22Rv1 (cell line): ENCODE results near the gene AGXT.

Source experiments
- ZFX ChIP-seq: fragments of 450-650 bp; IDR thresholded peaks from 2 replicates; pipeline ENCODE4 v1.6.1; 2017; ENCODE audit warnings: antibody characterized with exemption, borderline replicate concordance
- TF ChIP-seq, protein P1 (sequence below): fragments of 450-650 bp; IDR thresholded peaks from 2 replicates; pipeline ENCODE4 v1.5.1; 2017; ENCODE audit warnings: mild to moderate bottlenecking

DNA sequence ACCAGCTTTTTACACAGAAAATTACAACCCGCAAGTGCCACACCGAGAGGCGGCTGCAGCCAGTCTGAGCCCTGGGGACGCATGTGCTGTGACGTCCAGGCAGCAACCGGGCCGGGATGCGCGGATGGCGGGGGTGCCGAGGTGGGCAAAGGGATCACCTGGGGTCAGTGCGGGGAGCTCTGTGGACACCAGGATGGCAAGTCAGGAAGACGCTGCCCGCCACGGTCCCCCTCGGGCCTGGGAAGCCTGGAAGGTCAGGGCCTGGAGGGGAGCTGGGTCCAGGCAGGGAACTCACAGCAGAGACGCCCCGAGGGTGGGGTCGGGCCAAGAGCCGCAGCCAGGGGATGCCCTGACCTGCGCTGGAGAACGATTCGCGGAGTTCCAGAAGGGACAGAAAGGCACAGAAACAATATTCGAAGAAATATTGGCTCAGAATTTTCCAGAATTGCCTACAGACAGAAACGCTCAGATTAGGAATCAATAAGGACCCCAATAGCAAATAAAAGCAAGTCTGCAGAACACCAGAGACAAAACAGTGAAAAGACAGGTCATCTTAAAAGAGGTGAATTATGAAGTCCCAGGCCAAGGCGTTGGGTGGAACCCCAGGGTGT is 36.9 kb upstream of the AGXT start:
- TF ChIP-seq, protein P1, sequence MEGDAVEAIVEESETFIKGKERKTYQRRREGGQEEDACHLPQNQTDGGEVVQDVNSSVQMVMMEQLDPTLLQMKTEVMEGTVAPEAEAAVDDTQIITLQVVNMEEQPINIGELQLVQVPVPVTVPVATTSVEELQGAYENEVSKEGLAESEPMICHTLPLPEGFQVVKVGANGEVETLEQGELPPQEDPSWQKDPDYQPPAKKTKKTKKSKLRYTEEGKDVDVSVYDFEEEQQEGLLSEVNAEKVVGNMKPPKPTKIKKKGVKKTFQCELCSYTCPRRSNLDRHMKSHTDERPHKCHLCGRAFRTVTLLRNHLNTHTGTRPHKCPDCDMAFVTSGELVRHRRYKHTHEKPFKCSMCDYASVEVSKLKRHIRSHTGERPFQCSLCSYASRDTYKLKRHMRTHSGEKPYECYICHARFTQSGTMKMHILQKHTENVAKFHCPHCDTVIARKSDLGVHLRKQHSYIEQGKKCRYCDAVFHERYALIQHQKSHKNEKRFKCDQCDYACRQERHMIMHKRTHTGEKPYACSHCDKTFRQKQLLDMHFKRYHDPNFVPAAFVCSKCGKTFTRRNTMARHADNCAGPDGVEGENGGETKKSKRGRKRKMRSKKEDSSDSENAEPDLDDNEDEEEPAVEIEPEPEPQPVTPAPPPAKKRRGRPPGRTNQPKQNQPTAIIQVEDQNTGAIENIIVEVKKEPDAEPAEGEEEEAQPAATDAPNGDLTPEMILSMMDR, result no peak
- TF ChIP-seq ZFX, result no peak
